ENCODE data around the gene LIN7A. TPM values are rescaled to one million over a fixed set of nuclear protein-coding genes. Genes with fewer than 3 reads are reported as not detected.

The LIN7A gene
- total and polyA plus RNA-seq, 4 donors, result 6.0 to 20.6 (median 9.1) TPM

- WGBS, result 77% methylated on average over 5 of the region's 5 CpGs
- Histone ChIP-seq H3K9ac (ENCODE audit: low read depth in 1 of 2, low read length in 2 of 2) (no peak overlapping the region), H3K9me3 (ENCODE audit: control insufficient read depth in 4 of 4, low read length in 3 of 4) (no peaks in the 10 kb centered on the region), H3K4me1 (ENCODE audit: control insufficient read depth in 4 of 4, insufficient read depth in 4 of 4, low read length in 3 of 4) (no peaks in the 10 kb centered on the region), H3K27me3 (ENCODE audit: control insufficient read depth in 4 of 4, insufficient read depth in 4 of 4, low read length in 3 of 4) (no peaks in the 10 kb centered on the region), H3K4me3 (ENCODE audit: low read depth in 1 of 3, low read length in 3 of 3) (no peak overlapping the region), H3K27ac (ENCODE audit: low read depth in 1 of 2, low read length in 2 of 2) (no peak overlapping the region), H3K36me3 (ENCODE audit: control insufficient read depth in 4 of 4, insufficient read depth in 3 of 4, low read depth in 1 of 4, low read length in 3 of 4) (peaks cover 0 to 4% (median 1%) of the 10 kb centered on the region in 4 donors)
- DNase-seq (ENCODE audit: low spot score), result no peak
- TF ChIP-seq MAX (IDR thresholded peaks at IDR 0.05), result no peak
- TF ChIP-seq ATF3 (IDR thresholded peaks at IDR 0.05), result no peak
- no peak for TF ChIP-seq RXRA (IDR thresholded peaks at IDR 0.05)
- no peak for TF ChIP-seq HNF4G (IDR thresholded peaks at IDR 0.05)
- no peak for TF ChIP-seq HNF4A (conservative IDR thresholded peaks at IDR 0.05)
- no peak for TF ChIP-seq ZBTB33 (IDR thresholded peaks at IDR 0.05)
- TF ChIP-seq TAF1 (conservative IDR thresholded peaks at IDR 0.05), result no peak
- no peak for TF ChIP-seq FOXA2 (IDR thresholded peaks at IDR 0.05)
- TF ChIP-seq FOXA1 (IDR thresholded peaks at IDR 0.05), result no peak
- no peak for TF ChIP-seq GABPA (IDR thresholded peaks at IDR 0.05 in 1 of 2, conservative IDR thresholded peaks at IDR 0.05 in 1 of 2)
- no peak for TF ChIP-seq NR2F2 (IDR thresholded peaks at IDR 0.05)
- no peak for TF ChIP-seq CTCF (IDR thresholded peaks at IDR 0.05; ENCODE audit: low read depth, low read length, missing input control)
- no peak for TF ChIP-seq SP1 (IDR thresholded peaks at IDR 0.05)
- no peak for TF ChIP-seq REST (IDR thresholded peaks at IDR 0.05)
- no peak for TF ChIP-seq EGR1 (IDR thresholded peaks at IDR 0.05; ENCODE audit: low read depth in 2 of 2)
Measured at GRCh38 chr12:80845639-80846038, 92.1 kb downstream of the LIN7A start.

GRCh38 chr12:80843969-80844368 lies 93.8 kb downstream of the LIN7A start:
- Histone ChIP-seq H3K36me3 (ENCODE audit: control insufficient read depth in 4 of 4, insufficient read depth in 3 of 4, low read depth in 1 of 4, low read length in 3 of 4) (peaks cover 0 to 4% (median 1%) of the 10 kb centered on the region in 4 donors), H3K4me3 (ENCODE audit: low read depth in 1 of 3, low read length in 3 of 3) (no peak overlapping the region), H3K27ac (ENCODE audit: low read depth in 1 of 2, low read length in 2 of 2) (no peak overlapping the region), H3K9me3 (ENCODE audit: control insufficient read depth in 4 of 4, low read length in 3 of 4) (no peaks in the 10 kb centered on the region), H3K4me1 (ENCODE audit: control insufficient read depth in 4 of 4, insufficient read depth in 4 of 4, low read length in 3 of 4) (peaks cover 0 to 4% (median 3%) of the 10 kb centered on the region in 4 donors), H3K27me3 (ENCODE audit: control insufficient read depth in 4 of 4, insufficient read depth in 4 of 4, low read length in 3 of 4) (no peaks in the 10 kb centered on the region), H3K9ac (ENCODE audit: low read depth in 1 of 2, low read length in 2 of 2) (no peak overlapping the region)
- WGBS, result 77% methylated on average over 1 of the region's 1 CpG
- DNase-seq (ENCODE audit: low spot score), result no peak
- TF ChIP-seq HNF4A (conservative IDR thresholded peaks at IDR 0.05), result peak in 1 of 2 donors; percentile 13
- TF ChIP-seq RAD21 (IDR thresholded peaks at IDR 0.05), result no peak
